IMR-90 (cell line): Measurements from ENCODE around the gene HDAC5. TPM values are rescaled to one million over a fixed set of nuclear protein-coding genes. Genes with fewer than 3 reads are reported as not detected.

Experiments
- ATAC-seq: fragments of 200-7000 bp; cut with Tn5 transposase; 2 replicates; pipeline ENCODE4 v1.9.1; 2020; ENCODE audit warnings: low read depth, mild to moderate bottlenecking, moderate library complexity
- BruUV-seq: library from RNA; stranded (reverse); fragments of 400-500 nt; replicated peaks from 2 replicates; lab custom pipeline; 2021; lab: Mats Ljungman, UMichigan
- CTCF ChIA-PET: fragments of 300-600 bp; formaldehyde crosslinking; extraction: SDS; loops from one replicate; lab custom pipeline; 2021; ENCODE audit warnings: antibody characterized with exemption; lab: Yijun Ruan, JAX
- POLR2A ChIA-PET: fragments of 300-600 bp; sonication (Branson Sonifier 250); formaldehyde crosslinking; loops from one replicate; lab custom pipeline; 2022; ENCODE audit warnings: antibody characterized with exemption; ENCODE audit not compliant: unreplicated experiment; lab: Charles Lee
- DNase-seq: peaks from one replicate; pipeline ENCODE4 v3.0.0; 2013
- H2AFZ ChIP-seq: replicated peaks from 2 replicates; pipeline ENCODE3; 2013; ENCODE audit warnings: low read length, mild to moderate bottlenecking; ENCODE audit not compliant: poor library complexity
- H2AK5ac ChIP-seq: 2 replicates; pipeline ENCODE4 v1.6.1; 2013; ENCODE audit warnings: low read depth, low read length, inconsistent platforms
- H2AK9ac ChIP-seq: replicated peaks from 2 replicates; pipeline ENCODE3; 2013; ENCODE audit warnings: mild to moderate bottlenecking, low read depth, low read length, moderate library complexity; ENCODE audit not compliant: poor library complexity
- H2BK120ac ChIP-seq: 2 replicates; pipeline ENCODE4 v1.6.1; 2013; ENCODE audit warnings: low read depth, low read length, inconsistent platforms
- H2BK15ac ChIP-seq: 3 replicates; pipeline ENCODE4 v1.6.1; 2013; ENCODE audit warnings: low read depth, low read length, inconsistent platforms
- H2BK20ac ChIP-seq: 2 replicates; pipeline ENCODE4 v1.6.1; 2013; ENCODE audit warnings: low read depth, mild to moderate bottlenecking, inconsistent platforms, low read length, moderate library complexity
- H2BK5ac ChIP-seq: 2 replicates; pipeline ENCODE4 v1.6.1; 2013; ENCODE audit warnings: mild to moderate bottlenecking, low read depth, low read length, inconsistent platforms; ENCODE audit not compliant: poor library complexity, severe bottlenecking
- H3K14ac ChIP-seq: replicated peaks from 2 replicates; pipeline ENCODE4 v1.6.1; 2013; ENCODE audit warnings: low read depth, low read length, inconsistent platforms
- H3K18ac ChIP-seq: 2 replicates; pipeline ENCODE4 v1.6.1; 2013; ENCODE audit warnings: low read depth, low read length, control low read depth
- H3K23ac ChIP-seq: 2 replicates; pipeline ENCODE4 v1.6.1; 2013; ENCODE audit warnings: low read depth, low read length, inconsistent platforms
- H3K27ac ChIP-seq: 2 replicates; pipeline ENCODE4 v1.5.1; 2013; ENCODE audit warnings: mild to moderate bottlenecking, control low read depth, low read length; ENCODE audit not compliant: insufficient read depth
- H3K27me3 ChIP-seq: 2 replicates; pipeline ENCODE4 v1.6.1; 2013; ENCODE audit warnings: low read length; ENCODE audit not compliant: control insufficient read depth, insufficient read depth
- H3K36me3 ChIP-seq: 2 replicates; pipeline ENCODE4 v1.6.1; 2013; ENCODE audit warnings: low read length, mixed read lengths; ENCODE audit not compliant: control insufficient read depth, insufficient read depth
- H3K4ac ChIP-seq: 2 replicates; pipeline ENCODE4 v1.6.1; 2013; ENCODE audit warnings: low read depth, low read length, inconsistent platforms
- H3K4me1 ChIP-seq: 2 replicates; pipeline ENCODE4 v1.6.1; 2013; ENCODE audit warnings: low read length, mixed read lengths; ENCODE audit not compliant: control insufficient read depth, insufficient read depth
- H3K4me2 ChIP-seq: 2 replicates; pipeline ENCODE4 v1.6.1; 2013; ENCODE audit warnings: low read depth, mild to moderate bottlenecking, control low read depth, low read length, moderate library complexity
- H3K4me3 ChIP-seq: 2 replicates; pipeline ENCODE4 v1.5.1; 2013; ENCODE audit warnings: low read depth, mild to moderate bottlenecking, control low read depth, low read length, moderate library complexity; ENCODE audit not compliant: insufficient read depth
- H3K56ac ChIP-seq: 2 replicates; pipeline ENCODE4 v1.6.1; 2013; ENCODE audit warnings: low read length, inconsistent platforms; ENCODE audit not compliant: insufficient read depth; ENCODE audit errors: extremely low read depth
- H3K79me1 ChIP-seq, 2 experiments: 2 replicates each; pipeline ENCODE4 v1.6.1; 2013; ENCODE audit warnings: low read length in 2 of 2, inconsistent platforms in 1 of 2, low read depth in 1 of 2
- H3K9ac ChIP-seq: 2 replicates; pipeline ENCODE4 v1.6.1; 2013; ENCODE audit warnings: low read depth, low read length, control low read depth
- H3K9me1 ChIP-seq: 2 replicates; pipeline ENCODE4 v1.6.1; 2013; ENCODE audit warnings: low read length, inconsistent platforms; ENCODE audit not compliant: insufficient read depth
- H3K9me3 ChIP-seq: 2 replicates; pipeline ENCODE4 v1.6.1; 2013; ENCODE audit warnings: low read length; ENCODE audit not compliant: control insufficient read depth, insufficient read depth
- H4K20me1 ChIP-seq: 2 replicates; pipeline ENCODE4 v1.6.1; 2013; ENCODE audit warnings: low read length, inconsistent platforms; ENCODE audit not compliant: insufficient read depth
- H4K5ac ChIP-seq: 2 replicates; pipeline ENCODE4 v1.6.1; 2013; ENCODE audit warnings: mild to moderate bottlenecking, low read depth, low read length, control low read depth
- H4K8ac ChIP-seq, 2 experiments: 2 replicates each; pipeline ENCODE4 v1.6.1; 2013; ENCODE audit warnings: low read depth in 2 of 2, low read length in 2 of 2, control low read depth in 1 of 2, inconsistent platforms in 1 of 2
- H4K91ac ChIP-seq: 2 replicates; pipeline ENCODE4 v1.6.1; 2013; ENCODE audit warnings: low read depth, low read length, inconsistent platforms; ENCODE audit not compliant: insufficient read depth
- BHLHE40 ChIP-seq: fragments of 150-350 bp; IDR thresholded peaks from 2 replicates; pipeline ENCODE4 v1.6.1; 2016; ENCODE audit warnings: mild to moderate bottlenecking, low read depth, low read length
- CEBPB ChIP-seq: IDR thresholded peaks from 2 replicates; pipeline ENCODE4 v1.6.1; 2012; ENCODE audit warnings: low read depth, low read length, improper control_type of control experiment
- CHD1 ChIP-seq: IDR thresholded peaks from 2 replicates; pipeline ENCODE4 v1.6.1; 2012; ENCODE audit warnings: low read depth, low read length, improper control_type of control experiment
- CTCF ChIP-seq: conservative IDR thresholded peaks from 2 replicates; pipeline ENCODE4 v1.5.1; 2012; ENCODE audit warnings: mild to moderate bottlenecking, low read depth, low read length, improper control_type of control experiment
- ELK1 ChIP-seq: fragments of 150-350 bp; IDR thresholded peaks from 2 replicates; pipeline ENCODE4 v1.6.1; 2016; ENCODE audit warnings: low read depth, mild to moderate bottlenecking, low read length, moderate library complexity, borderline replicate concordance
- FOS ChIP-seq: fragments of 150-350 bp; IDR thresholded peaks from 2 replicates; pipeline ENCODE4 v1.6.1; 2016; ENCODE audit warnings: low read depth, low read length
- MAFK ChIP-seq: IDR thresholded peaks from 2 replicates; pipeline ENCODE4 v1.6.1; 2012; ENCODE audit warnings: low read depth, low read length, improper control_type of control experiment
- MAZ ChIP-seq: IDR thresholded peaks from 2 replicates; pipeline ENCODE4 v1.6.1; 2012; ENCODE audit warnings: low read depth, mild to moderate bottlenecking, low read length, improper control_type of control experiment, moderate library complexity, borderline replicate concordance
- MXI1 ChIP-seq: IDR thresholded peaks from 2 replicates; pipeline ENCODE4 v1.6.1; 2012; ENCODE audit warnings: low read depth, mild to moderate bottlenecking, low read length, moderate library complexity, borderline replicate concordance
- NFE2L2 ChIP-seq: fragments of 150-350 bp; IDR thresholded peaks from 2 replicates; pipeline ENCODE4 v1.6.1; 2016; ENCODE audit warnings: low read depth, mild to moderate bottlenecking, low read length
- POLR2A ChIP-seq: IDR thresholded peaks from 2 replicates; pipeline ENCODE4 v1.6.1; 2012; ENCODE audit warnings: mild to moderate bottlenecking, low read depth, low read length
- RAD21 ChIP-seq: IDR thresholded peaks from 2 replicates; pipeline ENCODE4 v1.6.1; 2012; ENCODE audit warnings: low read length, improper control_type of control experiment
- RCOR1 ChIP-seq: IDR thresholded peaks from 2 replicates; pipeline ENCODE4 v1.6.1; 2012; ENCODE audit warnings: mild to moderate bottlenecking, low read length, improper control_type of control experiment; ENCODE audit not compliant: insufficient replicate concordance
- RFX5 ChIP-seq: IDR thresholded peaks from 2 replicates; pipeline ENCODE4 v1.8.0; 2012; ENCODE audit warnings: low read depth, mild to moderate bottlenecking, low read length, moderate library complexity
- SMC3 ChIP-seq: fragments of 150-350 bp; IDR thresholded peaks from 2 replicates; pipeline ENCODE4 v1.6.1; 2016; ENCODE audit warnings: low read depth, mild to moderate bottlenecking, antibody characterized with exemption, low read length, moderate library complexity
- WGBS, 2 experiments: methylation state at CpG; one replicate each; pipeline versions ENCODE4 v1.1.5 to v1.1.7; 2013; ENCODE audit warnings: missing lambda C conversion rate in 2 of 2; ENCODE audit not compliant: insufficient read length in 1 of 2; ENCODE audit errors: extremely low coverage in 2 of 2; 5-methylcytosine and 5-hydroxymethylcytosine counted together
- dilution Hi-C: fragments of 300-500 bp; cut with HindIII; formaldehyde crosslinking; loops from one replicate; pipeline ENCODE4 v1.14.3; 2018; ENCODE audit warnings: low sequenced_read_pairs; ENCODE audit not compliant: unreplicated experiment
- in situ Hi-C: fragments of 300-500 bp; cut with MboI; formaldehyde crosslinking; loops from 3 replicates; pipeline ENCODE4 v1.14.3; 2019; ENCODE audit warnings: low sequenced_read_pairs, inconsistent platforms, mixed read lengths
- intact Hi-C: fragments of 100-400 bp; cut with micrococcal nuclease; formaldehyde crosslinking; loops from 2 replicates; pipeline ENCODE4 v1.10.0; 2022
- polyA plus RNA-seq, 3 experiments: library from polyadenylated mRNA; depleted of rRNA; stranded (reverse); fragments of >200 nt; gene quantifications; 2 replicates each; pipeline ENCODE4 v1.2.3, GENCODE V29; 2012; ENCODE audit warnings: low replicate concordance in 1 of 3
- total RNA-seq: library from RNA; depleted of rRNA; stranded (reverse); fragments of >200 nt; gene quantifications from 2 replicates; pipeline ENCODE4 v1.2.3, GENCODE V29; 2012

HDAC5 gene
- total and polyA plus RNA-seq, 2 of the 4 experiments (the other 2 are of a cell fraction) = 47.0 to 61.3 TPM

- peaks cover 46% of the 10 kb centered on the region for H3K36me3 ChIP-seq
- TF ChIP-seq RCOR1 = no peak
- no peak for TF ChIP-seq CTCF
- TF ChIP-seq CHD1 = no peak
- TF ChIP-seq RFX5 = no peak
- no peak for TF ChIP-seq FOS
- TF ChIP-seq SMC3 = no peak
- no peak for TF ChIP-seq MAZ
- no peak for TF ChIP-seq MAFK
- TF ChIP-seq NFE2L2 = no peak
- no peak for TF ChIP-seq RAD21
- TF ChIP-seq BHLHE40 = no peak
- no peak for TF ChIP-seq ELK1
- no peak for TF ChIP-seq MXI1
- no peak for TF ChIP-seq POLR2A
- no peak for TF ChIP-seq CEBPB
Measured at GRCh38 chr17:44075598-44076293, 47.7 kb downstream of the HDAC5 start.

More at GRCh38 chr17:44075598-44076293, 47.7 kb downstream of the HDAC5 start:
- no peak overlapping the region for H2BK20ac ChIP-seq
- no peak overlapping the region for H3K4me3 ChIP-seq
- dilution Hi-C loops = no loop called here
- 0 out of 2 replicates have a peak, but pooled peaks cover 5% of the 10 kb centered on the region for H4K20me1 ChIP-seq
- H2AFZ ChIP-seq = no peak overlapping the region
- H4K91ac ChIP-seq = no peak overlapping the region
- DNase-seq = no peak
- no peak overlapping the region; the same call in 1 of the 2 replicates for H3K4ac ChIP-seq
- 96% methylated on average over 4 of the region's 10 CpGs; no CpG with 5 or more reads in 1 of the 2 experiments for WGBS, 2 experiments
- no peak overlapping the region for H3K56ac ChIP-seq
- in situ Hi-C loops = no loop called here
- peaks cover 21% of the 10 kb centered on the region for H3K4me1 ChIP-seq
- H3K23ac ChIP-seq = no peak overlapping the region
- H3K4me2 ChIP-seq = no peak overlapping the region
- ChIA-PET CTCF (no interaction called here), POLR2A (no interaction called here)
- H4K5ac ChIP-seq = no peak overlapping the region
- no peak overlapping the region for H2BK120ac ChIP-seq
- peaks cover 16 to 74% of the 10 kb centered on the region in 2 experiments for H3K79me1 ChIP-seq
- BruUV-seq = no TSS peak
- intact Hi-C loops = no loop called here
- H3K9ac ChIP-seq = no peak overlapping the region
- H3K9me3 ChIP-seq = no peaks in the 10 kb centered on the region
- H4K8ac ChIP-seq = no peak overlapping the region
- peaks cover 3% of the 10 kb centered on the region; the same call in 1 of the 2 replicates for H3K9me1 ChIP-seq
- no peak overlapping the region; the same call in 1 of the 2 replicates for H2AK5ac ChIP-seq
- H3K27ac ChIP-seq = peak overlapping the region; percentile 87; the same call in 1 of the 2 replicates
- no peak overlapping the region for H3K18ac ChIP-seq
- no peak for ATAC-seq
- H2AK9ac ChIP-seq = no peak overlapping the region
- no peaks in the 10 kb centered on the region for H3K27me3 ChIP-seq
- no peak overlapping the region for H2BK15ac ChIP-seq
- no peak overlapping the region for H3K14ac ChIP-seq
- H2BK5ac ChIP-seq = no peak overlapping the region
